NCI-H1105 treated with DMSO at 0.1 percent for 48 hours (cell line): Measurements from ENCODE around the gene CDC42BPG.
"Not testable (repeated sequence)": the region's sequence is repeated elsewhere in the genome, so short reads cannot be mapped to it uniquely, and the experiment has no call there.

Experiments used
- DNase-seq: peaks from one replicate; lab custom pipeline; 2025; lab: John Stamatoyannopoulos, UW

The CDC42BPG gene

DNA sequence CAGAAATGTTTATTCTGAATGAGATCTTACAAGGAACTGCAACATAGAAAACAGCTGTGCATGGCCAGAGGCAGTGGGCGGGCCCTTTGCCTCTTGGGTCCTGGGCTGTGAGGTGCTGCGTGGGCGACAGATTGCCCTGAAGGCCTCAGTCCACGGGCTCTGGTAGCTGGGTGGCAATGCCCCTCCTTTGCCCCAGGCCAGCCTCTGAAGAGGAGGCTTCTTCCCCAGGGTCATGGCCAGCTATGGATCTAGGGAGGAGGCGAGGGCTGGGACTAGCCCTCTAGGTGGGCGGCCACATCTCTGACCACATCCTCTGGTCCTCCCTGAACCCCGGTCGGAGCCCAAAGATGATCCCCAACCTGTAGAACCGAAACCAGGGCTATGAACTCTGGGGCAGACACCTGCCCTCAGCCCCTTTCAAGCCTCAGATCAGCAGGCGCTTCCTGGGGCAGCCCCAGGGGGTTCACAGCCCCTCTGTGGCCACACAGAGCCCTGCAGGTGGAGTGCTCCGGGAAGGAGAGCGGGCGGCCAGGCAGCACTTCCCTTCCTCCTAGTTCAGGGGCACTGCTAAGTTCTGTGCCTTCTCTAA is 6.6 kb upstream of the CDC42BPG start:
- DNase-seq = no peak

DNA sequence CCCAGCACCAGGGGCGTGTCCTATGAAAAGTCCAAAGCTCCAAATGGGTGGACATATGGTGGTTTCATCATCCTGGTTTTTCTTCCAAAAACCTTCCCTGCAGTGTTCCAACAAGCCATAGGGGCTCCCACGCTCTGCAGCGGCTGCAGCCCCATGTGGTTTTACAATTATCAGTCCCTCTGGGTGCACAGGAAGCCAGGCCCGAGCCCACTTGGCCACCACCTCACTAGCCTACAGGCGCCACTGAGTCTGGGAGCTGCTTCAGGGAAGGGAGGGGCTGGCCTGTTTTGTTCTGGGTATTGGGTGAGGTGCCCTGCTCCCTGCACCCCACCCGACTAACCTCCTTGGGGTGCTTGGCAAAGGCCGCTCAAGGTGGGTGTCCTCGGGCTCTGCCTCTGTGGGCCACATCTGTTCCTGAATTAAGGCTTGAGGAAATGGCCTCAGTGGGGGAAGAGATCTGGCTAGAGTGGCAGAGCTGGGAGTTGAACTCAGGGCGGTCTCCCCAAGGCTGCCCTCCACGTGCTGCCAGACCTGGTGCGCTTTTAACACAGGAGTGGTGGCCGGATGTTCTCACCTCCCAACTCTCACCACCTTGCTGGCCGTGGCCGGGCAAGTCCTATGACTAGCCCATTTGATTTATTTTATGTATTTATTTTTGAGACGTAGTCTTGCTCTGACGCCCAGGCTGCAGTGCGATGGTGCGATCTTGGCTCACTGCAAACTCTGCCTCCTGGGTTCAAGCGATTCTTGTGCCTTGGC is 5.3 kb upstream of the CDC42BPG start:
- no peak for DNase-seq

DNA sequence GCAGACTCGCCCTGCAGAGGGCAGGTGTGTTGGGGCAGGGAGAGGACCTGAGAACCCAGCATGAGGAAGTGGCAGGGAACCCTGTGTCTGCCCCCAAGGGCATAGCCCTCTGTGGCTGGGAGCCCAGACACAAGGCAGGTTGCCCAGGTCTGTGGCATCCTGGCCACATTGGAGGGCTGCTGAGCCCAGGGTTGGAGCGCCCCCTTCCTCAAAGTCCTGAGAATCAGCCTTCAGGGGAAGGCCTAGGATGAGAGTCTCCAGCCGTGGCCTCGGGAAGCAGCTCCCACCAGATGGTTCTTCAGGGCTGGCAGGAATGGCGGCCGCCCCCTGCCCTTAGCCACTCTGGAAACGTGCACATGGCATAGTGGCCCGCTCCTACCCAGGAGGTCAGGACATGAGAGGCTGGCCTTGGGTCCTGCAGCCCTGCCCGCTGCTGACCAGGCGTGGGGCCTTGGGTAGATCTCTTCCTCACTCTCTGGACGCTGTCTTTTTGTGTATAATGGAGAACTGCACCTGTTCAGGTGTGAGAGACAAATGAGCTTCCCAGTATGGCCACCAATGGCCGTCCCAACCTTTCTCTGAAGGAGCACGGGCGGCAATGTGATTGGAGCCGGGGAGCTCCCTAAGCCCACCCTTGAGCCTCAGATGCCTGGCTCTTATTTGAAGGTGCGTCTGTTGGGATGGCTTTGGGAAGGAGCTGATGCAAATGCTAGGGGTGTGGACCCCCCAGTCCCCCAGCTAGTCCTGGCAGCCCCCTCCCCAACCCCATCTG is 4.6 kb upstream of the CDC42BPG start:
- no peak for DNase-seq

GRCh38 chr11:64848214-64848825 is 3.9 kb upstream of the CDC42BPG start:
- DNase-seq = no peak

DNA sequence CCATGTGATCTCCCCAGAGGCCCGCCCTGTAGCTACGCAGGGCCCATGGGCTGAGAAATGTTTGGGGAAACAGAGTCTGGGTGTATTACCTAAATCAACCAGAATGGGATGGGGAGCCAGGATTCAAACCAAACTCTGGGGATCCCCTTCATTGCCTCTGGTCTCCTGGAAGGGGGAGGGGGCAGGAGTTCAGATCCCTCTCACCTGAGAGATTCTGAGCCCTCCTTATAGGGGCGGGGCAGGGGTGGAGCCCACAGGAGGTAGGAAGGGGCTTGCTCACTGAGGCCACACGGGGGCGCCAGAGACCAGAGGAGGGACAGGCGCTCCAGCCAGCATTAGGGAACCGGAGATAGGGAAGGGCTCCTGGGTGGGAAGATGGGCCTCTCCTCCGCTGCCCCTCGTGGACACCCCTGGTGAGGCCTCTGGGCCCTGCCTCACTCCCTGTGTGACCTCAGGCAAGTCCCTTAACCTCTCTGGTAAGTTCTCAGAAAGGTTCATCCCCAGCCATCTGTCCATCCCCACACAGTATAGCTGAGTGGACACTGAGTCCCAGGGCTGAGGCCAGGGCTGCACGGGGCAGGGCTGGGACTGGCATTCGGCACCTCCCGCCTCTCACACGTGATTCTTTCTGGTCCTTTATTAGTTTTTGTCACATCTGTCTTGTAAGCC is 2.7 kb upstream of the CDC42BPG start:
- DNase-seq = peak; percentile 89

- not testable (repeated sequence) for DNase-seq
Measured at GRCh38 chr11:64845776-64846129, 1.3 kb upstream of the CDC42BPG start.

GRCh38 chr11:64845129-64845775 is 799 bp upstream of the CDC42BPG start:
- DNase-seq = no peak

GRCh38 chr11:64843686-64844329 is 645 bp downstream of the CDC42BPG start:
- DNase-seq = no peak

- DNase-seq = no peak
Measured at GRCh38 chr11:64842851-64843685, 1.4 kb downstream of the CDC42BPG start.

- DNase-seq = no peak
Measured at GRCh38 chr11:64842366-64842759, 2.1 kb downstream of the CDC42BPG start.

- DNase-seq = no peak
Measured at GRCh38 chr11:64841592-64842365, 2.7 kb downstream of the CDC42BPG start.

- DNase-seq = no peak
Measured at GRCh38 chr11:64839887-64840782, 4.3 kb downstream of the CDC42BPG start.

DNA sequence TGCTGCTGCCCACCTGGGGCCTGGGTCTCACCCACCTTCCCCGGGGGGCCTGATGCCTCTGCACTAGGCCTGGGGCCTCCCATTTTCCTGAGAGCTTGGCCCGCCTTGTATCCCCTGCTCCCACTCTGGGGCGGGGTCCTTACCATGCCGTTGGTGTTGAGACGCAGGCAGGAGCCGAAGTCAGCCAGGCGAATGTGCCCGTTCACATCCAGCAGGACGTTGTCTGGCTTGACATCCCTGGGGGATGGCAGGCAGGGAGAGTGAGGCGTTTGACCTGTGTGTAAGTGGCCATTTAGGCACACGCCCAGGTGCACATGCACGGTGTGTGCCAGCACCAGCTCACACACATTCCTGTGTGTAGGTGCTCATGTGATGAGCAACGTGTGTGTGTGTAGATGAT is 5.1 kb downstream of the CDC42BPG start:
- DNase-seq = no peak

DNA sequence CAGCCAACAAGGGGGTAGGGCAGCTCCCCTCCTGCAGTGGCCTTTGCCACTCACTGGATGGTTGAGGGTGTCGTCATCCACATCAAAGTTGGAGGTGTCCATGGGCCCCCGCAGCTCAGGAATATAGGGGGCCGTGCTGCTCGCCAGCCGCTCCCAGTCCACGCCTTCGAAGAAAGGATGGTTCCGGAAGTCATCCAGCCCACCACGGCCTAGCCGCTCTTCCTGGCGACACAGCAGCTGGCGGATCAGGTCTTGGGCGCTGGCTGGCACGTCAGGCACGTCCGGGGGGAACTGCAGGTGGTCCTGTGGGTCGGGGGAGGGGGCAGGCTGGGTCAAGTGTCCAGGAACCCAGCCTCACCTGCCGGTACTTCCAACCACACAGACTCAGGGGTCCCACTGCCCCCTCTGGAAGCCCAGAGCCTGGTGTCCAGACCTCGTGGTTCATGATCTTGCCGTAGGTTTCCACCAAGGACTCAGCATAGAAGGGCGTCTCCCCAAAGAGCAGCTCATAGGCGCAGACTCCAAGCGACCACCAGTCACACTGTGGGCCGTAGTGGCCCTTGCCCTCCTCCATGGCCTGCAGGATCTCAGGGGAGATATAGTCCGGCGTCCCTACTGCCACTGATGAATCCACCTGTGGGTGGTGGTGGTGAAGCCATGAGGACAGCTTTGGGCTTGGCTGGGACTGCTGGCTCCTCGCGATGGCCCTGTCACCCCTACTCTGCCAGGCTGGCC is 5.7 kb downstream of the CDC42BPG start:
- no peak for DNase-seq

- DNase-seq = no peak
Measured at GRCh38 chr11:64837887-64838351, 6.5 kb downstream of the CDC42BPG start.

DNA sequence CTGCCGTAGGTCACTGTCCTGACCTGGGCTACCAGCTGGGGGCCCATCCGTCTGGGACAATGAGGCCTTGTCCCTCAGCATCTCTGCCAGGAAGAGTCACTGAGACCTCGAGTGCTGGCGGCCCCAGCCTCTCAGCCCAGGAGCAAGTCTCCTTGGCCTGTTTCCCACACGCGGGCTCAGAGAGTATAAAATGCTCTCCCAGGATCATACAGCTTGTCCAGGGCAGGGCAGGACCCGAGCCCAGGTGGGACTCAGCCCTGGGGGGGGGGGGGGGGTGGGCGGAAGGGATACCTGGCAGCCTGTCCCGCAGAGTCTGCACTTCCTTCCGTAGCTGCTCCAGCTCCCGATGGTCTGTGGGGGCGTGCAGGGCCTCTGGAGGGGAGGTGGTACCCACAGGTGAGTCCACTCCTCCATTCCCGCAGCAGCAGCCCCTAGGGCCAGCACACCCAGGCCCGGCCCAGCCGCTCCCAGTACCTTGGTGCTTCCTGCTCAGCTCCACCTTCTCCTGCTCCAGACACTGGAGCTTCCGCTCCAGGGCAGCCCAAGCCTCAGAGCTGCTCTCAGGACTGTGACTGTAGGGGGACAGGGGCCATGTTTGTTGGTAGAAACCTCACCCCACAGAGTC is 7.9 kb downstream of the CDC42BPG start:
- DNase-seq = no peak
